ENCODE data around the gene CENPT. TPM values are rescaled to one million over a fixed set of nuclear protein-coding genes. Genes with fewer than 3 reads are reported as not detected.

The CENPT gene
- total RNA-seq, 1 experiment from 2014 or later, result 60.9 TPM

GRCh38 chr16:67843343-67843765 is 4.1 kb downstream of the CENPT start:
- no peak overlapping the region for H3K27ac ChIP-seq (ENCODE audit: insufficient read length, low read depth, low read length)
- TF ChIP-seq CTCF (conservative IDR thresholded peaks at IDR 0.05), result no peak
- H2AFZ ChIP-seq (ENCODE audit: low read length), result no peak overlapping the region

More at GRCh38 chr16:67843343-67843765, 4.1 kb downstream of the CENPT start:
- Histone ChIP-seq H3K9me3 (ENCODE audit: control insufficient read depth, low read depth, low read length) (no peaks in the 10 kb centered on the region), H3T11ph (ENCODE audit: low read length) (no peak overlapping the region), H2BK15ac (ENCODE audit: low read depth, low read length) (no peak overlapping the region), H3K27me3 (ENCODE audit: insufficient read depth, low read length) (no peaks in the 10 kb centered on the region), H3K4me2 (ENCODE audit: insufficient read depth, insufficient read length, low read length) (peak overlapping the region; percentile 85), H3K79me1 (ENCODE audit: insufficient read depth, low read depth, low read length, poor library complexity, severe bottlenecking) (no peaks in the 10 kb centered on the region), H3K9ac (ENCODE audit: extremely low read depth, insufficient read length, low read length) (peak overlapping the region; percentile 25), H2BK5ac (ENCODE audit: insufficient read length, low read length) (no peak overlapping the region), H3K23me2 (ENCODE audit: insufficient read length, low read depth, low read length, poor library complexity, severe bottlenecking) (peaks cover 14% of the 10 kb centered on the region), H3K79me2 (ENCODE audit: insufficient read depth, low read length) (peaks cover 10% of the 10 kb centered on the region; the same call in 1 of the 2 replicates), H4K8ac (replicated peaks; ENCODE audit: insufficient read length, low read depth, low read length) (no peak overlapping the region), H2BK120ac (ENCODE audit: low read depth, low read length, poor library complexity, severe bottlenecking) (no peak overlapping the region), H3K18ac (ENCODE audit: insufficient read length, low read depth, low read length) (no peak overlapping the region), H4K20me1 (ENCODE audit: control insufficient read depth, insufficient read depth, insufficient read length) (no peaks in the 10 kb centered on the region), H3K14ac (ENCODE audit: insufficient read depth, low read length) (no peak overlapping the region), H2AK5ac (ENCODE audit: insufficient read length, low read length) (no peak overlapping the region), H3K56ac (ENCODE audit: insufficient read length, low read depth, low read length) (no peak overlapping the region), H2BK12ac (ENCODE audit: insufficient read length, low read depth, low read length) (no peak overlapping the region), H4K5ac (ENCODE audit: insufficient read length, low read depth, low read length) (no peak overlapping the region), H3K23ac (ENCODE audit: insufficient read length, low read depth, low read length) (no peak overlapping the region), H4K91ac (ENCODE audit: insufficient read length, low read depth, low read length) (no peak overlapping the region), H2BK20ac (ENCODE audit: low read depth, low read length, poor library complexity, severe bottlenecking) (no peak overlapping the region), H3K4ac (ENCODE audit: low read depth, low read length) (no peak overlapping the region), H3K4me1 (ENCODE audit: insufficient read depth, low read length) (peaks cover 10% of the 10 kb centered on the region; the same call in 1 of the 2 replicates)
- peak overlapping the region; percentile 90 to 92 for H3K4me3 Mint-ChIP-seq
- H3K27ac Mint-ChIP-seq, result peak overlapping the region in 1 of 3 experiments; percentile 92; a peak in 2 of 7 replicates
- WGBS (ENCODE audit: extremely low coverage, insufficient read length, low lambda C conversion rate), result no CpG with 5 or more reads among the region's 11 CpGs
- H3K4me1 Mint-ChIP-seq, result peaks cover 41 to 49% of the 10 kb centered on the region in 2 experiments
- no peaks in the 10 kb centered on the region for H3K9me3 Mint-ChIP-seq
- peaks cover 0 to 10% (median 4%) of the 10 kb centered on the region in 3 experiments; a peak in 4 of 7 replicates for H3K36me3 Mint-ChIP-seq (ENCODE audit: insufficient read depth in 1 of 3, low read depth in 3 of 3)
- no peak for DNase-seq
- no peaks in the 10 kb centered on the region for H3K27me3 Mint-ChIP-seq (ENCODE audit: low read depth)
